ELR (cell line): Measurements from ENCODE around the gene MITF.
"Not testable (repeated sequence)": the region's sequence is repeated elsewhere in the genome, so short reads cannot be mapped to it uniquely, and the experiment has no call there.

Experiments
- DNase-seq: peaks from one replicate; pipeline ENCODE4 v3.0.0-alpha.2; 2015; ENCODE audit warnings: low read depth

MITF gene

GRCh38 chr3:69914395-69914794 lies 175.1 kb downstream of the MITF start:
- no peak for DNase-seq

GRCh38 chr3:69915726-69916125 lies 176.5 kb downstream of the MITF start:
- no peak for DNase-seq

- not testable (repeated sequence) for DNase-seq
Measured at GRCh38 chr3:69920009-69920408, 180.7 kb downstream of the MITF start.

- no peak for DNase-seq
Measured at GRCh38 chr3:69921651-69922050, 182.4 kb downstream of the MITF start.

- no peak for DNase-seq
Measured at GRCh38 chr3:69922521-69923000, 183.3 kb downstream of the MITF start.

- DNase-seq = no peak
Measured at GRCh38 chr3:69925506-69925905, 186.2 kb downstream of the MITF start.

- DNase-seq = no peak
Measured at GRCh38 chr3:69926385-69926784, 187.1 kb downstream of the MITF start.

GRCh38 chr3:69927571-69927970 lies 188.3 kb downstream of the MITF start:
- DNase-seq = no peak

- no peak for DNase-seq
Measured at GRCh38 chr3:69929019-69929418, 189.8 kb downstream of the MITF start.

GRCh38 chr3:69930564-69930963 lies 191.3 kb downstream of the MITF start:
- no peak for DNase-seq

- no peak for DNase-seq
Measured at GRCh38 chr3:69932087-69932486, 192.8 kb downstream of the MITF start.

- DNase-seq = no peak
Measured at GRCh38 chr3:69932501-69932900, 193.2 kb downstream of the MITF start.

GRCh38 chr3:69934398-69934797 lies 195.1 kb downstream of the MITF start:
- no peak for DNase-seq

- DNase-seq = no peak
Measured at GRCh38 chr3:69936266-69936665, 197.0 kb downstream of the MITF start.

GRCh38 chr3:69938061-69938460 lies 198.8 kb downstream of the MITF start:
- DNase-seq = no peak

GRCh38 chr3:69938931-69939330 lies 199.7 kb downstream of the MITF start:
- no peak for DNase-seq

- DNase-seq = no peak
Measured at GRCh38 chr3:69941037-69941436, 201.8 kb downstream of the MITF start.

GRCh38 chr3:69941439-69942176 lies 202.3 kb downstream of the MITF start:
- DNase-seq = no peak

- no peak for DNase-seq
Measured at GRCh38 chr3:69944931-69945493, 205.7 kb downstream of the MITF start.

- DNase-seq = peak; percentile 64
Measured at GRCh38 chr3:69948246-69948862, 209.1 kb downstream of the MITF start.

- no peak for DNase-seq
Measured at GRCh38 chr3:69951616-69952015, 212.4 kb downstream of the MITF start.

GRCh38 chr3:69959581-69959980 lies 220.3 kb downstream of the MITF start:
- no peak for DNase-seq

GRCh38 chr3:69961706-69962439 lies 222.6 kb downstream of the MITF start:
- no peak for DNase-seq
